Bronchial epithelial cell (primary cell): Measurements from ENCODE around the gene NOS3. TPM values are rescaled to one million over a fixed set of nuclear protein-coding genes. Genes with fewer than 3 reads are reported as not detected.

ENCODE experiments used
- DNase-seq: peaks from one replicate; pipeline ENCODE4 v3.0.0-alpha.2; 2010; ENCODE audit warnings: low read depth
- FAIRE-seq: peaks from 2 replicates; lab custom pipeline; 2011; peaks lifted over from hg19 to GRCh38; lab: Jason Lieb, UNC
- H3K27me3 ChIP-seq: 2 replicates; pipeline ENCODE4 v1.5.1; 2011; ENCODE audit warnings: low read length; ENCODE audit not compliant: control insufficient read depth, insufficient read depth
- H3K36me3 ChIP-seq: 2 replicates; pipeline ENCODE4 v1.5.1; 2011; ENCODE audit warnings: low read length; ENCODE audit not compliant: control insufficient read depth, insufficient read depth
- H3K4me3 ChIP-seq: 2 replicates; pipeline ENCODE4 v1.5.1; 2011; ENCODE audit warnings: mild to moderate bottlenecking, low read depth, low read length, control low read depth
- CTCF ChIP-seq: IDR thresholded peaks from 2 replicates; pipeline ENCODE4 v1.5.1; 2011; ENCODE audit warnings: mild to moderate bottlenecking, moderate library complexity, low read length, control low read depth, inconsistent platforms; ENCODE audit not compliant: insufficient read depth, severe bottlenecking
- total RNA-seq: library from RNA; depleted of rRNA; stranded (reverse); fragments of >200 nt; gene quantifications from 2 replicates; pipeline ENCODE4 v1.2.1, GENCODE V29; 2014

NOS3 gene
- total RNA-seq, 1 donor from 2014 or later: under 0.01 TPM

DNA sequence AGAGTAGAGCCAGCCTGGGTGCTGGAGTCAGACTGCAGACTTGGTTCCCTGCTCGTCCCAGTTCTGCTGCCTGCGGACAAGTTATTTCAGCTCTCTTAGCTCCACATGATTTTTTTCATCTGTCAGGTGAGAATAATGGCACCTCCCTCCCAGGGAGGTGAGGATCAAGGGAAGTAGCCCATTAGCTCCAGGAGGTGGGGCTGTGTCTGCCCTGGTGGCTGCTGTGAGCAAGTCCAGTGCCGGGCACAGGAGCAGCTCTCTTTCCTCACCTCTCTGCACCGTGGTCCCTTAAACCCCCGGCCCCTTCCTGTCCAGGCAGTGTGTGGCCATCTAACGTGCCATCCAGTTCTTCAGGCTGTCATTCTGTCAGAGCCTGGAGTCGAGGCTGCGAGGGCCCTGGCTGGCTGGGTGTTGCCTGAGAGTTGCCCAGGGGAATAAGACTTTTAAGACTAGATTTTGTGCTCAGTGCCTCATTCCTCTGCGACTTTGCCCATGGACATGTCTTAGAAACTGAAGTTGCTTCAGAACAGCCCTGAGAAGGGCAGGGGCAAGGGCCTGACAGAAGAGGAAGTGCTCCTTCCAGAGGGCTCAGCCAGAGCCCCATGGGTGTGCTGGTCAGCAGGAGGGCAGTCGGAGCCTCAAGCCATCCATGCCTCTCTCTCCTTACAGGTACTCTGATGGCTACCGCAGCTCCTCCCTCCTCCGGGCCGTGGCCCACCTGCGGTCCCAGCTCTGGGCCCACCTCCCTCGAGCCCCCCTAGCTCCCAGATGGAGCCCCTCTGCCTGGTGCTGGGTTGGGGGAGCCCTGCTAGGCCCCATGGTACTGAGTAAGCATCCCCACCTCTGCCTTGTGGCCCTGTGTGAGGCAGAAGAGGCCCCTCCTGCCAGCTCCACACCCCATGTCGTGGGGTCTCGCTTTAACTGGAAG is 42.4 kb downstream of the NOS3 start:
- peaks cover 19% of the 10 kb centered on the region for H3K36me3 ChIP-seq
- peak; percentile 18 for TF ChIP-seq CTCF
- H3K27me3 ChIP-seq: no peaks in the 10 kb centered on the region
- H3K4me3 ChIP-seq: no peak overlapping the region
- DNase-seq: no peak
- FAIRE-seq: no peak

GRCh38 chr7:151033864-151034249 is 43.0 kb downstream of the NOS3 start:
- peaks cover 19% of the 10 kb centered on the region for H3K36me3 ChIP-seq
- no peak for TF ChIP-seq CTCF
- H3K4me3 ChIP-seq: no peak overlapping the region
- H3K27me3 ChIP-seq: no peaks in the 10 kb centered on the region
- DNase-seq (no peak), FAIRE-seq (no peak)

DNA sequence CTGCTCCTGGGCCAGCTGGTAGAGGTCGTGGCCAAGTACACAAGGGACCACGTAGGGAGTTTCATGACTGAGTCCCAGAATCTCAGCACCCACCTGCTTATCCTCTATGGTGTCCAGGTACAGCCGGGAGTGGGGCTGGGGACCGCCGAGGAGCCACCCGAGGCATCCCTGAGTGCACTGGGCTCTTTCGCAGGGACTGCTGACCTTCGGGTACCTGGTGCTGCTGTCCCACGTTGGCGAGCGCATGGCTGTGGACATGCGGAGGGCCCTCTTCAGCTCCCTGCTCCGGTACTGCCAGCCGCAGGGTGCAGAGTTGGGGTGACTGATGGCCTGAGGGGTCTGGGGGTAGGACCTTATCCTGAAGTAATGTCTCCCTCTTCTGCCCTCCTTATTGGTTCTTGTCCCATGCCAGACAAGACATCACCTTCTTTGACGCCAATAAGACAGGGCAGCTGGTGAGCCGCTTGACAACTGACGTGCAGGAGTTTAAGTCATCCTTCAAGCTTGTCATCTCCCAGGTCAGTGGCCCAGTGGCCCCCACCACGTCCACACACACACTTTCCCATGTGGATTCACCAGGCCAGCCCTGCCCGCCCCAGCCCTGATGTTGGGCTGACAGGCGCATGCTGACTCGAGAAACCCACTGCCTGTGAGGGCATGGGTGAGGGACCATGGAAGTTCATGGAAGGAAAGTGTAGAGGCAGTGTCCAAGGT is 43.7 kb downstream of the NOS3 start:
- no peaks in the 10 kb centered on the region for H3K27me3 ChIP-seq
- TF ChIP-seq CTCF: no peak
- H3K36me3 ChIP-seq: peaks cover 19% of the 10 kb centered on the region
- FAIRE-seq: no peak
- H3K4me3 ChIP-seq: no peak overlapping the region
- no peak for DNase-seq

DNA sequence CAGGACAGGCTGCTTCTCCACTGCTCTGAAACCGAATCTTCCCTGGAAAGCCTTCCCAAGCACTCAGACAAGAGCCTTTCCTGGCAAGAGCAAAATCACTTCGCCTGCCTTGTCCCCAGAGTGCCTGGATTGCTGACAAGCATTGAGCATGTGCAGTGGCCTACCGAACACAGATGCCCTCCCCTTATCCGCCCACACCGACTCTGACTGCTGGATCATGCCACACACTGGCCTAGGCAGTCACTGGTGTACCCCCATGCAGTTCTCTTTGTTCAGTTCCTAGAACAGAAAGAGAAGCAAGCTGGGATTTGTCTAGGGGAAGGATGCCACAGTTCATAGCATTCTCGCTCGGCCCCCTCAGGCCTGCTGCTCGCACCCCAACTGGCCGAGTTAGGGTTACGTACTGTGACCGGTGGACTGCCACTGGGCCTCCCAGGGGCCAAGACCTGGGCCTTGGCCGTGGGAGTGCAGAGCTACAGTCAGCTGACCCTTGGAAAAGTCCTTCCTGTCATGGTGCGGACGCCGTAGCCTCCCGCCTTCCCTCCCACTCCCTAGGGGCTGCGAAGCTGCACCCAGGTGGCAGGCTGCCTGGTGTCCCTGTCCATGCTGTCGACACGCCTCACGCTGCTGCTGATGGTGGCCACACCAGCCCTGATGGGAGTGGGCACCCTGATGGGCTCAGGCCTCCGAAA is 44.4 kb downstream of the NOS3 start:
- Histone ChIP-seq H3K36me3 (peaks cover 19% of the 10 kb centered on the region), H3K4me3 (no peak overlapping the region), H3K27me3 (no peaks in the 10 kb centered on the region)
- DNase-seq: no peak
- no peak for TF ChIP-seq CTCF
- FAIRE-seq: no peak

- peaks cover 19% of the 10 kb centered on the region for H3K36me3 ChIP-seq
- FAIRE-seq (no peak), DNase-seq (no peak)
These were observed 45.1 kb downstream of the NOS3 start for GRCh38 chr7:151035902-151036301.

More at GRCh38 chr7:151035902-151036301, 45.1 kb downstream of the NOS3 start:
- Histone ChIP-seq H3K4me3 (no peak overlapping the region), H3K27me3 (no peaks in the 10 kb centered on the region)
- TF ChIP-seq CTCF: no peak
